ENCODE data around the gene DPF3.

DPF3 gene

DNA sequence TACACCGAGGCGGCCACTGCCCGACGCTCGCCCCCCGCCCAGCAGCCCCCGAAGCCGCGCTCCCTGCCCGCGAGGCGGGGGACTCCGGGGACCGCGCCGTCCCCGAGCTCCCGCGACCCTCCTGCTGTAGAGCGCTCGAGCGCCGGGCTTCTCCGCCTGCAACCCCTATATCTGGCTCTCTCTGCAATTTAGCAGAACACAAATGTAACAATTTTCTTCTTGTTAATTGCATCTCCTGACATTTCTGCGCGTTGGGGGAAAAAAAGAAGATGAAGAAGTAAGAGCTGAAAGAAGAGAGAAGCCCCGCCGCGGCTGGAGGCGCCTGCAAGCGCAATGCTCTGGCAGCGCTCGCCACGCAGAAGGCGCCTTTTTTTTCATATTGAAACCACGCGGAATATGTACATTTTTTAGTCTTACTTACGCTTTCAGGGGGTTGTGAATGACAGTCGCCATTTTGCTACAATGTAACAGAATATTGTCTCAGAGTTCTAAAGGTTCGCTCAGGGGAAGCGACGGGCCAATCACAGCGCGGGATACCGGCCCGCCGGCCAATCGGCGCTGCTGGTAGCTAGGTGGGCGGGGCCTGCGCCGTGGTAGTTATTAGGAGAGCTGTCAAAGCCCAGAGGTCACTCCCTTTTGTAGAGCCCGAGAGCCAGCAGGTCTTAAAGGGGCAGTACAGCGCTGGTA is at the start of gene DPF3:
Gene DPF3, minus strand, starts transcription at position 466 of the 687 bp plus-strand sequence. Its CDS starts 13 bp downstream, at position 453.
- peak; percentile 98 for DNase-seq (ENCODE audit: low read depth)

- DNase-seq (ENCODE audit: low read depth): no peak
Observed at GRCh38 chr14:72942934-72943333, 49.0 kb upstream of the DPF3 start.

DNA sequence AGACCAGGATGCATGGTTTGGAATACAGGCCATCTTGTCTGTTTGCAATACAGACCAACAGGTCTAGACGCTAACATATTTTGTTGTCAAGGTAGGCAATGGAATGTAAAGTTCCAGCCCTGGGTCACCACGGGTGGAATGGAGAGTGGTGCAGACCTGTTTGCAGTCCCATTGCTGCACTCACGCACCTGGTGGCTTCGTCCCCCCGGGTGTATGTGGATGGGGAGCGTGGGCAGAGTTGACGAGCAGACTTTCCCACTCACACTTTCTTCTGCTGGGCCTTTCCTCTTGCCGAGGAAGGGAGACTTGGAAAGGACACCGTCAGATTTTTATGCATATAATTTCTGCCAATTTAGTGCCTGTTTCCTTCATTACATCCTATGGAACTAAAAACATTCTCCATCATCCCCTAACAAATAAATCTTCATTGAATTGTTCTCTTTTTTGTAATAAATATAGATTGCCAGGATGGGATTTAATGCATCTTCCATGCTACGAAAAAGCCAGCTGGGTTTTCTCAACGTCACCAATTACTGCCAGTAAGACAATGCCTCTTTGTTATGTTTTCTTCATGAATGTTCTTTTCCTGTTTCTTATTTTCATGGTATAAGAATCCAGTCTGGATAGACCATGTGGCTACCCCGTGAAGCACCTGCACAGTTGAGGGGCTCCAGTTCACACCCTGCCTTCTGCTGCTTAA is 47.5 kb upstream of the DPF3 start:
- no peak for DNase-seq (ENCODE audit: low read depth)

- no peak for DNase-seq (ENCODE audit: low read depth)
Observed at GRCh38 chr14:72939630-72940029, 45.7 kb upstream of the DPF3 start.

- DNase-seq (ENCODE audit: low read depth): no peak
Observed at GRCh38 chr14:72932893-72933292, 39.0 kb upstream of the DPF3 start.

GRCh38 chr14:72929316-72930080 is 35.6 kb upstream of the DPF3 start:
- no peak for DNase-seq (ENCODE audit: low read depth)

DNA sequence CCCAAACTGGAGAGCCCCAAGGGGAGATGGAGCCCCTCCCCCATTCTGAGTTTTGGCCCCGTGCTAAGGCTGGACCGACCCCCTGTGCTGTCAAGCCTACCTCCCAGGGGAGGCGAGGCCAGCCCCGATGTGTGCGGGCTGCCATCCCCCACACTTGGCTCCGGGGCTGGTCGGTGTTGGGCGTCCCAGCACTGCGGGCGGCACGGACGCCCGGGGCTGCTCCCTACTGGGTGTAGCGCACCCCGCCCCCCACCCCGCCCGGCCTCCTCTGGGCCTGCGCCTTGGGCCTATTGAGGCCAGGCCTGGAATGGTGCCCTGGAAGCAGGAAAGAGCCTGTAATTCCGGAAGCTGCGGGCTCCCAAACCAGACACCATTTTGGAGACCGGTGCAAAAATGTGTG is 35.0 kb upstream of the DPF3 start:
- no peak for DNase-seq (ENCODE audit: low read depth)

DNA sequence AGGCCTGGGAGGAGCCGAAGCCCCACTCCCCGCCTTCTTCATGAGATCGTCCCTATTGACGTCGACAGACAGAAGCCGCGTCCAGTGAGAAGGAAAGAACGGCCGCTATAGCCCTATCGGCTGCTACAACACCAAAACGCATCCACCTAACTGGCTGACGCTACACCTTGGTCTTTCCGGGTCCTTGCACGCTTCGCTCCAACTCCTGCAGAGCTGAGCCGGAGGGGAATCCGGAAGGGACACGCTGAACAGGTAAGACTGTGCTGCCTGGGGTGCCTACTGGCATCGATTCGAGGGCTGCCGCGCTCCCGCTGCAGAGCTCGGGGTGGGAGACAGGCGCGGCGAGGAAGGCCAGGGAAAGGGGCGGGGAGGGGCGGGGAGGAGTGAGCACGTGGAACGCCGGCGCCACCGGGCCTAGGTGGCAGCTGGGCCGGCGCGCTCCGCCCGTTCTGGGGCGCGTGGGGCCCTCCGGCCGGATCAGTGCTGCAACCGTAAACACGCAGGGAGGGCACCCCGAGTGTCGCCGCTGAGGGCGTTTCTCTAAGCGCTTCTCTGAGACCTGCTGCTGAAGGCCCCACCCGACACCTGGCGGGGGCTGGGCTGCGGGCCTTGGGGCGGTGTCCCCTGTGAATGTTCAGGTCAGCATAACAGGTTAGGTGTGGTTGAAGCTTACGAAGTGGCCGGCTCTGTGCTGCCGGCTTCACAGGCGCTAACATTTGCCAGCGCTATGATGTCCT is 32.6 kb upstream of the DPF3 start, which contains the start of gene DCAF4:
Gene DCAF4, plus strand, starts transcription at position 173 of the 737 bp plus-strand sequence. CDS start 11,515 bp downstream, outside the sequence.
- DNase-seq (ENCODE audit: low read depth): peak; percentile 99

DNA sequence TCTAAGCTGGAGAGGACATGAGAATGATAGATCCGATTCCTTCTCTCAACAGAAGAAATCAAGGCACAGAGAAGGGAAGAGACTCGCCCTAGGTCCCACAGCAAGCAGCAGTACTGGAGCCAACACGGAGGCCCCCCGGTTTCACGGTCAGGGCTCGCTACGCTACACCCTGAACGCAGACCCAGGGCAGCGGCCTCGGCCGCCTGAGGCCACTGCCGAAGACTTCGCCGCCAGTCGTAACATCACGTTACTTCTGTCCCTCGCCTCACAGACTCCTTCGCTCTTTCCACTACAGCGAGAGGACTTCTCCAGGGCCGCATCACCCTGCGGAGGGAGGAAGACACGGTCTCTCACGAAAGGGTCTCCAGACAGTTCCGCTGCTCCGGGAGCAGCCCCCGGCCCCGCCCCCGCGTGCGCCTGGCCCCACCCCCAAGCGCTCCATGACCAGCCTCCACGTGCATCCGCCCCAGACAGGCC is 32.0 kb upstream of the DPF3 start:
- DNase-seq (ENCODE audit: low read depth): no peak

DNA sequence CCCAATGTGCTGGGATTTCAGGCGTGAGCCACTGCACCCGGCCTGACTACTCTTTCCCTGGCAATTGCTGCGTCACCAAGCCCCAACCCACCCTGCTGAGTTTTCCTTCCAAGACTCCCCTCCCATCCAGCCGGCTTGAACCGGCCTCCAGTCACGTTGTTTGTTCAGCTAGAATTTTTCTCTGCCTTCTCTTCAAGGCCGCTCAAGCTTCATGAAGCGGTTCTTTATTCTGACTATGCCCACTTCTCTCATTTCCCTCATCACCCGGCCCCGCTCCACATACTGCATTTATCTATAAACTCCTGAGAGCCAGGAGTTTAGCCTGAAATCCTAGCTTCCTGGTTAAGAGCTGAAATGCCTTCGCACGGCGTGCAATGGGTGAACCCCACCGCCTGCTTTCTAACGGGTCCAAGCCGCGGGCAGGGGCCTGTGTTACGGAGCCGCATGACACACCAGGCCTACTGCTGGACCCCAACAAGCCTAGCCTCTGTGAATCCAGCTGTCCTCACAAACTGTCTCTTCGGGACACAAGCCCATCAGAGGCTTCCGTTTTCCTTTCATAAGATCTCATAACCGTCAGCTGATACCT is 31.4 kb upstream of the DPF3 start:
- DNase-seq (ENCODE audit: low read depth): no peak

DNA sequence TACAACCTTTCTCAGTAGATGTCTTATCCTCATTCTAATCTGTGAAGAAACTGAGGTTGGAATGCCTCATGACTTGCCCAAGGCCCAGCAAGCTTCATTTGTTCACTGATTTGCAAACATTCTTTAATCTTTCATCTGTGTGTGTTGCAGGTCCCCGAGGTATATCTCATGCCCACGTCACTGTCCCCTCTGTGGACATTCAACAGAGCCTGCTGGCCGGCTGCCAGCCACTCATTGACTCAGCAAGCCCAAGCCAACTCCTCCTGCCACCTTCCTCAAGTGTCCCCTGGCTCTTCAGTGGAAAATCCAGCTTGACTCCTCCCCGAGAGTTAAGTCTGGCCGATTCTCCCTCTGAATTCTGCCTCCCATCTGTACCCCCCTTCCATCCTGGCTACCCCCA is 30.4 kb upstream of the DPF3 start:
- no peak for DNase-seq (ENCODE audit: low read depth)

DNA sequence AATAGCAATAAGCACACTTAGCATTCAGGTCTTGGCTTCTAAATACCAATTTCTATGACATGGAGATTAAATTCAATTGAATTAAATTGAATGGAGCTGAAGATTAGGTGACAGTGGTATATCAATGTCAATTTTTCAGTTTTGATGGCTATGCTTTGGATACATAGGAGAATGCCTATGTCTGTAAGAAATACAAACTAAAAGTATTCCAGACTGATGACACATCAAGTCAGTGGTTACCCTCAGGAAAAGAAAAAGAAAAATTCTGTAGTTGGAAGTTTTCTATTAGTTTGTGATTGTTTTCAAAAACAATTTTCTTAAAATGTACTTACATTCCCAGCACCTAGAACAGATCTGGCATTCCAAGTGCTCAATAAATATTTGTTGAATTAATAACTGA is 27.5 kb upstream of the DPF3 start:
- DNase-seq (ENCODE audit: low read depth): no peak

DNA sequence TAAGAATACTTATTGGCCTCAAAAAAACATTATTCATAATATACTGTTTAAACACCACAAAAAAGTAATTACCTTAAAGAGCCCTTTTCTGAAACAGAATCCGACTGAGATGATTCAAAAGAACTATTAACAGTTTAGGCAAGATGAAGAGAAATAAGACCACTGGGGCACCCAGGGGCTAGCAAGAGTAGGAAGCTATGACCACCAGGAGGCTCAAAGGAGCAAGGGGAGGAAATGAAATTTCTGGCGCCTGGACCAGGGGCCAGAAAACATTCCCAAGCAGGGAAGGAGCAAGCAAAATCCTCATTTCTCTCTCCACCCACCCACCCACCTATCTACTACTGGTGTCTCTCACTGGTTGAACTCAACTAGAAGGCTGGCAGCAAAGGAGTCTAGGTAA is 26.1 kb upstream of the DPF3 start:
- no peak for DNase-seq (ENCODE audit: low read depth)

- DNase-seq (ENCODE audit: low read depth): no peak
Observed at GRCh38 chr14:72917094-72917802, 23.3 kb upstream of the DPF3 start.

GRCh38 chr14:72916174-72916573 is 22.3 kb upstream of the DPF3 start:
- no peak for DNase-seq (ENCODE audit: low read depth)

- DNase-seq (ENCODE audit: low read depth): no peak
Observed at GRCh38 chr14:72913809-72914208, 19.9 kb upstream of the DPF3 start.

DNA sequence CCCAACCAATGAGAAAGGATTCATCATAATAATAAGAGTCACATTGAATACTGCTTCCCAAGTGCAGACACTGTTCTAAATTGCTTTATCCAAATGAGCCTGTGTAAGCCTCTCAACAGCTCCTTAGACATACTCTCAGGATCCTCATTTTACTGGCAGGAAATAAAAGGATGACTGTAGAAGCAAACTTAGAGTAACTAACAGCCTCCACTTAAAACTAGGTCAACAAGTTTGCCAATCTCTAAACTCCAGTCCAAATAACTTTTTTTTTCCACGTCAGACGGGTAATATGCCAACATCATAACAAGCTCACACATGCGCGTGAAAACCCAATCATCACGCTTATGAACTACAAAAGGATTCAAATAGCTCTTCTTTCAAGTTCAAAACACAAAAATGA is 15.3 kb upstream of the DPF3 start:
- peak; percentile 17 for DNase-seq (ENCODE audit: low read depth)

- DNase-seq (ENCODE audit: low read depth): peak; percentile 72
Observed at GRCh38 chr14:72907886-72908285, 14.0 kb upstream of the DPF3 start.

DNA sequence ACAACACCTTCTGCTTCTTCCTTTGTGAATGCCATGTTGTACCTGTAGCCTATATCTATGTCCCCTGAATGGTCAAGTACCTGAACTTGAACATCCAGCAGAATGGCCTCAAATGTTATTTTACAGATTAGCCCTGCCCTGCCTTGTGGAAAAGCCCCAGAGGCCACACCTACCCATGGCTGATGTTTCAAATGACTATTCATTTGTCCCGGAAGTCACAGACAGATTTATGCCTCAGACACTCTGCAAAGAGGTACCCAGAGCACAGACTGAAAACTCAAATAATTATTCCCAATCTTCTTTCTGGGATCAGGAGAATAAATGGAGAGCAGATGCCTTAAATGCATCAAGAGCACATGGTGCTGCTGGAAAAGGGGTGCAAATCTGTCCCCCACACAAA is 13.0 kb upstream of the DPF3 start:
- DNase-seq (ENCODE audit: low read depth): no peak

DNA sequence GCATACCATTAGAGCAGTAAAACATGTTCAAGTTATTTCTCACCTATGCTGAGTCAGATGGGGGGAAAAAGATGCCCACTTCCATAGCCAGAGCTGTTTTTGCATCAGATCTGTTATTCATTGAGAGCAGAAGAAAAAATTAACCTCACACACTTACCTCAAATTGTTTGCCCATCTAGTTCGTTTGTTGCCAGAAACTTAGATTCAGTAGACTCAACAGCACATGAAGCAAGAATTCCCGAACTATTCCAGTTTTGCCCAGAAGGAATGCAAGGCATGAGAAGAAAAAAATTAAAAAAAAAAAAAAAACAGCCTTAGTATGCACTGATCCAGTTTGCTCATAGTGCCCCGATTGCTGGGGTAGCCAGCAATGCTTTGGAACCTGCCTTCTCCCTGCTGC is 12.4 kb upstream of the DPF3 start:
- peak; percentile 49 for DNase-seq (ENCODE audit: low read depth)
